ENCODE measurements around the gene GPR89A. TPM values are rescaled to one million over a fixed set of nuclear protein-coding genes. Genes with fewer than 3 reads are reported as not detected.

GPR89A gene
- 23.5 and 25.8 TPM in 2 replicates for total RNA-seq

DNA sequence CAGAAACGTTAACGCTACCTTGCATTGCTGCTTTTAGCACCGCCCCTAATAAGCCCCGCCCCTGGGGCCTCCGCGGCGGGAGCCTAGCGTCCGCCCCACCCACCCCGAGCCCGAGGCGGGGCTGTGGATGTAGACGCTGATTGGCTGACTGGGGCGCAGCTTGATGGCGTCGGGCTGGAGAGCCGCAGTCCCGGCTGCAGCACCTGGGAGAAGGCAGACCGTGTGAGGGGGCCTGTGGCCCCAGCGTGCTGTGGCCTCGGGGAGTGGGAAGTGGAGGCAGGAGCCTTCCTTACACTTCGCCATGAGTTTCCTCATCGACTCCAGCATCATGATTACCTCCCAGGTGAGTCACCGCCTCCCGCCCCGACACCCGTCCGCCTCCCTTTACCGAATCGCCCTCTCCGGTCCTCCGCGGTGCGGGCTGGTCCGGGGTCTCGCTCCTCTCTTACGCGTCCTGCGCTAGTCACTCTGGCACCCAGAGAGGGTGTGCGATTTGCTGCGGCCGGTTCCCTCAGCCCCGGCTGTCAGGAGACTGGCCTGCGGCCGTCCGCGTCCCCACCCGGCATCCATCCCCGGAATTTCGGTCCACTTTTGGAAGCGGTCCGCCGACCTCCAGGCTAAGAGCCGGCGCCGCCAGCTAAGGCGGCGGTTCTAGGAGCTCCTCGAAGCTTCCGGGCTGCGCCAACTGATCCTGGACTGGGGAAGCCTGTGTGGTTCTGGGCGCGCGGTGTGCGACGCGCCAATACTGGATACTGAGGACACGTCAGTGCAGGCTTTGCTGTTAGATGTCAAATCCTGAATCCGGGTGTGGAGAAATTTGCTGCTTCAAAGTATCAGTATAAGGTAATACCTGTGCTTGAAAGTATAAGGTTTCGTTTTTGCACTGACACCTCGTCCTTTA, at the start of gene GPR89A:
GPR89A (plus strand) TSS at position 156 of the 901 bp plus-strand sequence; CDS start at position 302, 146 bp downstream.

DNA sequence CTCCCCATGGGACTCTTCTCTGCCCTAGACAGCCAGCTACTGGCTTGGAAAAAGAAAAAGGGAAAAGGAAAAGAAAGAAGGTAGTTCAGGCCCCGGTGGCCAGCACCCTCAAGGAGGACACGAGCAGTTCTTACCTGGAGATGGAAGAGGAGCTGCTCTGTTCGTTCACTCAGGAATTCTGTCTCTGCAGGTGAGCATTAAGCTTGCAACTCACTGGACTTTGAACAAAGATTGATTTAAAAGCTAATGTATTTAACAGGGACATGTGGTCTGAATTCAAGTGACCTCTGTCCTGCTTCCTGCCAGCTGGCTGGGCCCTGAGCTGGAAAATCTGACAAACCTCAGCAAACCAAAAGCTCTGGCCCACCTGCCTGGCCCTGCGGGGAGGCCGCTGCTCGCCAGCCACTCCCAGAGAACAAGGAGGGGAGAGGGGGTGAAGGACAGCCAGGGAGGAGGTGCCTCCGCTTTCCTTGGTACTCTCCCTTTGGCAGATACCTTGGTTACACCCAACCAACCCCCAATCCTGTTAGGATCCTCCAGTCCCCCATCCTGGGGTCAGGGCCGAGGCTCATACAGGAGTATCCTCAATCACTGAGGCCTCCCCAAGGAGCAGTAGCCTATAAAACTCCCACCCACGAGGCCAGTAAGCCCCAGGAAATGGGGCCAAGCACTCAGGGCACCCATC, 99.5 kb downstream of the GPR89A start, which contains the start of gene PDZK1:
PDZK1 (minus strand) TSS at position 186 of the 685 bp plus-strand sequence. CDS start 19,347 bp downstream, outside the sequence.

DNA sequence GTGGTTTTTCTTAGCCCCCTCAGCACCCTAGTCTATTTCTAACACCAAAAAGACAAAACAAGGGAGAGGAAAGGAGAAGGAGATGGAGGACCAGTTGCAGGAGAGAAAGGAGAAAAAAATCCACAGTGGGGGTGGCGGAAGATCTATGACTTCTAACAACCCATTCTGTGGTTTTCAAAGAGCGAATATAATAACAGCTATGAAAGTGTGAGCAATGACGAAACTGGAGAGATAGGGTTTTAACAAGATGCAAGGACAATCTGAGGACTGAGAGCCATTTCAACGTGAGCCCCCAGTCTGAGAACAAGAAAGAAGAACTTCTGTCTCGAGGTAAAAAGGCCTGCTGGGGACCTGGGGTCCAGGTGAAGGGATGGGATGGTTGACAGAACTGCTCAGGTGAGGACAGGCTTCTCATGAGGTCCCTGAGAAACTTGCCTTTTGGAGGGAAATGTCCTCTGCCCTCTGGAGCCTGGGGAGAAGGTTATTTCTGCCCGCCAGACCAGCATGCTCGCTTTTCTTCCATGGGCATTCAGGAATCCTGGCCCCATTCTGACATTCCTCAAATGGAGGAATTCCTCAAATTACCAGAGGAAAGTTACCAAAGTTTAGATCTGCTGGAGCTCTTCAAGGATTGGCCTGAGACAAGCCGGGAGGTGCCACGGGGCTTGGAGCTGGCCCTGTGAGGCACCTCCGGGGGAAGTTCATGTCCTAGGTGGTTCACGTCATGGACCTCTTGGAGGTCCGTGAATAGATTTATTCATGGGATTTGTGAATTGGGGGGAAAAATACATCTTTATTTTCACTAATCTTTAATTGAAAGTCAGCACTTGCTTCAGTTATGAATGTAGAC, 111.7 kb downstream of the GPR89A start, which contains the start of gene CD160:
CD160 (plus strand) TSS at position 270 of the 850 bp plus-strand sequence. CDS start 8,829 bp downstream, outside the sequence.

Other genes starting within 250 kb of the GPR89A start
- gene NBPF20, start 182.4 kb upstream of the GPR89A start, total RNA-seq, result 1.6 and 2.9 TPM in 2 replicates
- 0.29 and 0.33 TPM in 2 replicates for gene PDZK1, start 99.4 kb downstream of the GPR89A start, total RNA-seq
- not detected in 2 replicates for gene CD160, start 111.5 kb downstream of the GPR89A start, total RNA-seq
- gene RNF115, start 216.1 kb downstream of the GPR89A start, total RNA-seq, result 18.0 and 20.3 TPM in 2 replicates
- gene POLR3C, start 216.2 kb downstream of the GPR89A start, total RNA-seq, result 48.3 and 56.2 TPM in 2 replicates
- 2.6 and 3.7 TPM in 2 replicates for gene NUDT17, start 237.6 kb downstream of the GPR89A start, total RNA-seq

Measured in vein endothelial cell (primary cell).